Pancreas (tissue), 10 donors: ENCODE results near the gene PIK3C2B. TPM values are rescaled to one million over a fixed set of nuclear protein-coding genes. Genes with fewer than 3 reads are reported as not detected.

Experiments
- ATAC-seq, 4 donors: fragments of 200-7000 bp; cut with Tn5 transposase; one replicate each; pipeline versions ENCODE4 v1.8.0 to v1.9.1; 2020; ENCODE audit warnings: mild to moderate bottlenecking in 4 of 4, moderate library complexity in 4 of 4
- DNase-seq, 6 donors: peaks; one replicate each; pipeline ENCODE4 v3.0.0-alpha.2; 2020
- FAIRE-seq: peaks from 2 replicates; lab custom pipeline; 2012; peaks lifted over from hg19 to GRCh38; lab: Jason Lieb, UNC
- H3K27ac ChIP-seq, 4 donors: fragments of 200-600 bp; sonication (generic); 1 replicate in 3 of 4; 2 replicates in 1 of 4; pipeline versions ENCODE4 v1.5.0 to v1.8.0; 2020
- H3K27me3 ChIP-seq, 4 donors: fragments of 200-600 bp; one replicate each; pipeline ENCODE4 v1.8.0; 2021
- H3K36me3 ChIP-seq, 3 donors: fragments of 200-600 bp; sonication (generic) in 1 of 3; one replicate each; pipeline versions ENCODE4 v1.5.0 to v1.8.0; 2020 to 2021
- H3K4me1 ChIP-seq, 3 donors: fragments of 200-600 bp; one replicate each; pipeline ENCODE4 v1.8.0; 2021
- H3K4me3 ChIP-seq, 4 donors: fragments of 200-600 bp; sonication (generic) in 2 of 4; one replicate each; pipeline versions ENCODE4 v1.5.0 to v1.8.0; 2020 to 2021
- H3K9me3 ChIP-seq, 4 donors: fragments of 200-600 bp; one replicate each; pipeline ENCODE4 v1.8.0; 2021
- WGBS, 2 donors: extraction: QIAGEN DNeasy Blood & Tissue Kit; methylation state at CpG; one replicate each; pipeline ENCODE4 v1.1.7; 2013; 5-methylcytosine and 5-hydroxymethylcytosine counted together
- intact Hi-C, 3 donors: fragments of 100-400 bp; cut with DNase I; formaldehyde crosslinking; loops; one replicate each; pipeline versions ENCODE4 v1.11.1 to v1.14.2; 2022
- polyA plus RNA-seq, 2 donors: library from polyadenylated mRNA; stranded (reverse); fragments of 200-250 nt; gene quantifications; one replicate each; pipeline ENCODE4 v1.2.3, GENCODE V29; 2013
- total RNA-seq, 6 donors: library from RNA; stranded (reverse); fragmentation: NEBNext Ultra II Directional in 4 of 6; extraction: Animal tissue kit (Norgen Biotek cat#: 25700) in 4 of 6; gene quantifications; one replicate each; pipeline versions ENCODE4 v1.2.1 to v1.2.4, GENCODE V29; 2021 to 2023
- TF ChIP-seq, protein P1 (sequence below), 4 donors: fragments of 200-600 bp; sonication (generic) in 3 of 4; IDR thresholded peaks; one replicate each; pipeline versions ENCODE4 v1.5.0 to v1.8.0; 2021; ENCODE audit warnings: antibody characterized with exemption in 4 of 4
- donor health status: healthy with polysubstance abuse.
- donor health status: DM: no; HTN: no; CAD: no; lungs with moderate emphysema.
- donor health status: DM: no; HTN: no; CAD: no.
- donor health status: control.
- donor health status: control.
- donor health status: Bipolar disorder and iron deficiency.
- donor health status: DM: yes; HTN: yes; CAD: no.
- donor health status: DM: no; HTN: no; CAD: no.
- donor health status: DM: no; HTN: no; CAD: no.
- donor health status: DM: yes; HTN: yes; CAD: no.

The PIK3C2B gene
- total and polyA plus RNA-seq, 8 donors, result 5.4 to 17.5 (median 9.7) TPM

DNA sequence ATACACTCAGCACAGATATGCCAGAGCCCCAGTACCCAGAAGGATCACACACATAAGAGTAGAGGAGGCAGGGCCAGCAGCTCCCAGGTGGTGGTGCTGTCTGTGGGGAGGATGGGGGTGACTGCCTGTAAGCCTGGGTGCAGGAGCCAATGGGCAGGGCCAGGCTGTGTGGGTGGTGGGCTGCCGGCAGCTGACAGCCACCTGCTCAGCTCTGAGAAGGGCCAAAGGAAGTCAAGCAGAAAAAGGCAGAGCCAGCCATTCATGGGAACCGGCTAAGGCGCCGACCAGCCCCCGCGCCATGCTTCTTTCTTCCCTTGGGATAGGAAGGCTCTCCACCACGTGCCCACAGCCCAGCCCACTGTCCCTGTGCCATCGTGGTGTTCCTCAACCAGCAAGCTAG, 14.1 kb downstream of the PIK3C2B start:
- no peaks in the 10 kb centered on the region for H3K27me3 ChIP-seq
- H3K4me1 ChIP-seq, result peaks cover 0 to 27% (median 14%) of the 10 kb centered on the region in 3 donors
- intact Hi-C loops, result no loop called here
- 78 to 83% methylated on average over 8 of the region's 8 CpGs for WGBS, 2 donors
- no peak for FAIRE-seq
- H3K36me3 ChIP-seq, result no peaks in the 10 kb centered on the region
- H3K4me3 ChIP-seq, result no peak overlapping the region
- TF ChIP-seq, protein P1, sequence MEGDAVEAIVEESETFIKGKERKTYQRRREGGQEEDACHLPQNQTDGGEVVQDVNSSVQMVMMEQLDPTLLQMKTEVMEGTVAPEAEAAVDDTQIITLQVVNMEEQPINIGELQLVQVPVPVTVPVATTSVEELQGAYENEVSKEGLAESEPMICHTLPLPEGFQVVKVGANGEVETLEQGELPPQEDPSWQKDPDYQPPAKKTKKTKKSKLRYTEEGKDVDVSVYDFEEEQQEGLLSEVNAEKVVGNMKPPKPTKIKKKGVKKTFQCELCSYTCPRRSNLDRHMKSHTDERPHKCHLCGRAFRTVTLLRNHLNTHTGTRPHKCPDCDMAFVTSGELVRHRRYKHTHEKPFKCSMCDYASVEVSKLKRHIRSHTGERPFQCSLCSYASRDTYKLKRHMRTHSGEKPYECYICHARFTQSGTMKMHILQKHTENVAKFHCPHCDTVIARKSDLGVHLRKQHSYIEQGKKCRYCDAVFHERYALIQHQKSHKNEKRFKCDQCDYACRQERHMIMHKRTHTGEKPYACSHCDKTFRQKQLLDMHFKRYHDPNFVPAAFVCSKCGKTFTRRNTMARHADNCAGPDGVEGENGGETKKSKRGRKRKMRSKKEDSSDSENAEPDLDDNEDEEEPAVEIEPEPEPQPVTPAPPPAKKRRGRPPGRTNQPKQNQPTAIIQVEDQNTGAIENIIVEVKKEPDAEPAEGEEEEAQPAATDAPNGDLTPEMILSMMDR (IDR thresholded peaks at IDR 0.05), result no peak
- DNase-seq, result no peak
- no peaks in the 10 kb centered on the region for H3K9me3 ChIP-seq
- no peak for ATAC-seq
- H3K27ac ChIP-seq, result no peak overlapping the region

DNA sequence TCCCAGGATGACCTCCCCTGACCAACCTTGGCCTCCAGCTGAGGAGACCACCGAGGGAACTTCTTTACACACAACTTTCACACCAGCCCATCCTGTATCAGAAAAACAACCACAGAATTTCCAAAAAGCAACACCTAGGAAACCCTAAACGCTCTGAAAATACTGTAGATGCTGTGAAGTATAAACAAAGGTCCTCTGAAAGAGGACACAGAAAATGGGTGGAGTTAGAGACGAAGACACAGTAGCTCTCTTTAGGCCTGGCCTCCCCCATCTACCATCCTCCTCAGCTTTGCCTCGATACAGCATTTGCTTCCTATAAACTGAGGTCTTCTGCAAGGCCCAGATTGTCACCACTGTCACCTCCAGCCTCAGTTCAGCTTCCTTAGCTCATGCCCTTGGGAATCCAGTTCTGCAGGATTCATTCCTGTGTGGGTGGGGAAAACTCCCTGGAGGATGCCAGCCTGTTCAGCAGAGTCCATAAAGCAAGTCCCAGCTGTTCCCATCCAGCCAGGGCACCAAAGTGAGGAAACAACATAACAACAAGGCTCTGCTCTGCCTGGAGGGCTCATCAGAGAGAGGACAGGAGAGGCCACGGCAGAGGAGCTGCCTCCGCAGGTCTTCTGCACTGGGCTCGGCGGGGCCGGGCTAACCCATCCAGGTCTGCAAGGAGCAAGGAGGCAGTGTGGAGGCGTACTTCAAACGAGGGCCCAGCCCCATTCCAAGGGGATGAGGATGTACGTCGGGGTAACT, 15.0 kb downstream of the PIK3C2B start:
- DNase-seq, result peak in 2 of 6 donors; percentile 29 to 42
- no peak for FAIRE-seq
- TF ChIP-seq, protein P1 (IDR thresholded peaks at IDR 0.05), result no peak
- H3K36me3 ChIP-seq, result no peaks in the 10 kb centered on the region
- peak; percentile 54 to 80 (median 58) for ATAC-seq
- H3K4me3 ChIP-seq, result no peak overlapping the region
- intact Hi-C loops, result no loop called here
- H3K27ac ChIP-seq, result peak overlapping the region in 1 of 4 donors; percentile 50
- H3K4me1 ChIP-seq, result peaks cover 0 to 27% (median 14%) of the 10 kb centered on the region in 3 donors
- WGBS, 2 donors, result 68 to 73% methylated on average over 13 of the region's 13 CpGs
- H3K9me3 ChIP-seq, result no peaks in the 10 kb centered on the region
- no peaks in the 10 kb centered on the region for H3K27me3 ChIP-seq

DNA sequence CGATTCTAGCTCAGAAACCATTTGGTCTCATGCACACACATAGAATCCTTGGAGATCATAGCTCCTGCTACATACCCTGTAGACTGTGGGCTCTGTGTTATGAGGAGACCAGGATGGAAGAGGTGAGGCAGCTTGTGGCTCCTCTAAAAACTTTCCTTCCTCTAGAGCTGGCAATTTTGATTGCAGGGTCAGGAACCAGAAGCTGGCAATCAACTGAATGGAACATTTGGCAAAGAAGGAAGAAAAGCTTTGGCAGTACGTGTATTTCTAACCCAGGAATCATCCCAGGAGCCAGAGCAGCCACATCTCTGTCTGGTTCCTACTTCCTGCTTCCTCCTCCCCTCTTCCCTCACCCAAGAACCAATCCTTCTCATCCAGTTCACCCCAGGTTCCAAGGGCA, 15.7 kb downstream of the PIK3C2B start:
- intact Hi-C loops, result no loop called here
- WGBS, 2 donors, result 47 to 50% methylated on average over 2 of the region's 2 CpGs
- no peaks in the 10 kb centered on the region for H3K36me3 ChIP-seq
- H3K27ac ChIP-seq, result peak overlapping the region in 1 of 4 donors; percentile 50
- TF ChIP-seq, protein P1 (IDR thresholded peaks at IDR 0.05), result no peak
- peak in 2 of 4 donors; percentile 8 to 36 for ATAC-seq
- FAIRE-seq, result no peak
- no peaks in the 10 kb centered on the region for H3K27me3 ChIP-seq
- no peaks in the 10 kb centered on the region for H3K9me3 ChIP-seq
- H3K4me1 ChIP-seq, result peaks cover 0 to 27% (median 14%) of the 10 kb centered on the region in 3 donors
- no peak for DNase-seq
- H3K4me3 ChIP-seq, result no peak overlapping the region

DNA sequence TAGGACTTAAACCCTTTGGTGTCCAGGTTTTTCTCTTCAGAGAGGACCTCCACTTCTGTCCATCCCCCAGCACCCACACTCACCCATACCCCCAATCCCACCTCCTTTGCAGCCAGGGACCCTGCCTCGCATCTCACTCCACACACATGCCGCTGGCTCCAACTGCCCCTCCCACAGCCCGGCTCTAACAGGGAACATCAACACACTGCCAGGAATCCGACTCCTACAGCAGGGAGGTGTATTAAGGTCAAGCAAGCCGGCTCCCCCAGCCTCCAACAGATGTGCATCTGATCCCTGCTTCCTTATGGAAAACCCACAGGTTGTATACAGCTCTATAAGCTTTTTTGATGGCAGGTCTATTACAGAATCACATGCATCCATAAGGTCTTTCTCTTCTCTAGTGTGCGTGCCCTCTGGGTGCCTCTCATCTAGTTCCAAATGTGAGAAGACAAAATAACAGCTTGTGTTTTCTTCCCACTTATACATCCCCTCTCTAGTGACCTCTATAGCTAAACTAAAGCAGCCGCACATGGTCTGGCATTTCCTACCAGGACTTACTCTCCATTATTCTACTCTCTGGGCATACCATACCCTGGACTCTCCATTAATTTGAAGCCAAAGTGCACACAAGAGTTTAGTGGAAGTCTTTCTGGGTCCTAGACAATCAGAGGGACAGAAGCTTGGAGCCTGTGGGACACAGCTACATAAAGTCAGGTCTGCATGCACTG, 16.3 kb downstream of the PIK3C2B start:
- Histone ChIP-seq H3K9me3 (no peaks in the 10 kb centered on the region), H3K4me3 (no peak overlapping the region), H3K27ac (peak overlapping the region in 1 of 4 donors; percentile 50), H3K4me1 (peaks cover 0 to 27% (median 14%) of the 10 kb centered on the region in 3 donors), H3K27me3 (no peaks in the 10 kb centered on the region), H3K36me3 (no peaks in the 10 kb centered on the region)
- no peak for ATAC-seq
- FAIRE-seq, result no peak
- no peak for DNase-seq
- WGBS, 2 donors, result 71 to 81% methylated on average over 7 of the region's 7 CpGs
- TF ChIP-seq, protein P1 (IDR thresholded peaks at IDR 0.05), result no peak
- intact Hi-C loops, result no loop called here
